HL-60 (cell line): Measurements from ENCODE around the gene DIAPH2.

Experiments used
- DNase-seq, 2 experiments: peaks; one replicate each; pipeline ENCODE4 v3.0.0-alpha.2; 2010 to 2020; ENCODE audit warnings: low read depth in 1 of 2, low spot score in 1 of 2
- H3K27ac ChIP-seq: fragments of 250-450 bp; sonication (Bioruptor Pico); replicated peaks from 2 replicates; pipeline ENCODE4 v1.5.1; 2020; ENCODE audit warnings: mild to moderate bottlenecking, moderate library complexity
- H3K27me3 ChIP-seq: fragments of 250-450 bp; sonication (Bioruptor Pico); 2 replicates; pipeline ENCODE4 v1.5.1; 2021; ENCODE audit warnings: mild to moderate bottlenecking, moderate library complexity; ENCODE audit not compliant: insufficient read depth, poor library complexity, severe bottlenecking
- H3K4me3 ChIP-seq: replicated peaks from 2 replicates; pipeline ENCODE4 v1.5.1; 2011; ENCODE audit warnings: mild to moderate bottlenecking, control low read depth, low read length; ENCODE audit not compliant: insufficient read depth
- GABPA ChIP-seq: IDR thresholded peaks from 2 replicates; pipeline ENCODE4 v1.6.1; 2012; ENCODE audit warnings: low read depth
- POLR2AphosphoS5 ChIP-seq: IDR thresholded peaks from 2 replicates; pipeline ENCODE4 v1.6.1; 2012; ENCODE audit warnings: low read depth
- SPI1 ChIP-seq: IDR thresholded peaks from 2 replicates; pipeline ENCODE4 v1.6.1; 2012; ENCODE audit warnings: low read depth, mild to moderate bottlenecking, borderline replicate concordance
- TF ChIP-seq, protein P1 (sequence below): IDR thresholded peaks from one replicate; pipeline ENCODE4 v1.5.1; 2011; ENCODE audit warnings: low read length, control low read depth, inconsistent platforms; ENCODE audit not compliant: insufficient read depth
- TF ChIP-seq, protein P2 (sequence below): IDR thresholded peaks from 2 replicates; pipeline ENCODE4 v1.6.1; 2012; ENCODE audit warnings: low read depth; ENCODE audit not compliant: insufficient replicate concordance

DIAPH2 gene

DNA sequence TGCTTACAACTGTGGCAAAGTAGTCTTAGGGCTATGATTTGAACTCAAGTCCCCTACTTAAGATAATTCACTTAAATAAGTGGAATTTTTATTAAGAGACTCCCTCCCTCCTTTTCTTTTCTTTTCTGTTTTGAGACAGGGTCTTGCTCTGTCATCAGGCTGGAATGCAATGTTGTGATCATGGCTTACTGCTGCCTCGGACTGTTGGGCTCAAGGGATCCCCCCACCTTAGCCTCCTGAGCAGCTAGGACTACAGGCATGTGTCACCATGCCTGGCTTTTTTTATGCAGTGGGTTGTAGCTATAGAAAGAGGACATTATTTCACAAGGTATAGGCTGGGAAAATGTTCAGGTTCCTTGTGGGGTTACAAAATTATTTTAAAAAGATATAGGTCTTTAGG, 19.2 kb downstream of the DIAPH2 start:
- no peak for DNase-seq
- Histone ChIP-seq H3K4me3 (no peak overlapping the region), H3K27me3 (no peaks in the 10 kb centered on the region), H3K27ac (no peak overlapping the region)
- no peak for TF ChIP-seq GABPA

DNA sequence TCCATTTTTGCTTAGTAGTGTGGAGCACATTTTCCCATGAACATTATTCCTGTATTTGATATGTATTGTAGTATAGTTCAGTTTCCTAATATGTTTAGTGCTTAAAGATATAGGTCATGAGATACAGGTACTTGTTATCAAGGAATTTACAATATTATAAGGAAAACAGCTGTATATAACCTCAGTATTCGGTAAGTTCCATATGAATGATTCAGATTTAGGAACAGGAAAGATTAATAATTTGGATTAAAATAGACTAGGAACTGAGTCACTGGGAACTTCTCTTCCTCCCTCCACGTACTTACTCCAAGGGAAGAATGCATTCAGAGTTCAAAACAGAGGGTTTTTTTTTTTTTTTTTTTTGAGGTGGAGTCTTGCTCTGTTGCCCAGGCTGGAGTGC, 20.0 kb downstream of the DIAPH2 start:
- Histone ChIP-seq H3K27ac (no peak overlapping the region), H3K27me3 (no peaks in the 10 kb centered on the region), H3K4me3 (no peak overlapping the region)
- TF ChIP-seq GABPA (no peak), POLR2AphosphoS5 (no peak), SPI1 (no peak)
- TF ChIP-seq, protein P1, sequence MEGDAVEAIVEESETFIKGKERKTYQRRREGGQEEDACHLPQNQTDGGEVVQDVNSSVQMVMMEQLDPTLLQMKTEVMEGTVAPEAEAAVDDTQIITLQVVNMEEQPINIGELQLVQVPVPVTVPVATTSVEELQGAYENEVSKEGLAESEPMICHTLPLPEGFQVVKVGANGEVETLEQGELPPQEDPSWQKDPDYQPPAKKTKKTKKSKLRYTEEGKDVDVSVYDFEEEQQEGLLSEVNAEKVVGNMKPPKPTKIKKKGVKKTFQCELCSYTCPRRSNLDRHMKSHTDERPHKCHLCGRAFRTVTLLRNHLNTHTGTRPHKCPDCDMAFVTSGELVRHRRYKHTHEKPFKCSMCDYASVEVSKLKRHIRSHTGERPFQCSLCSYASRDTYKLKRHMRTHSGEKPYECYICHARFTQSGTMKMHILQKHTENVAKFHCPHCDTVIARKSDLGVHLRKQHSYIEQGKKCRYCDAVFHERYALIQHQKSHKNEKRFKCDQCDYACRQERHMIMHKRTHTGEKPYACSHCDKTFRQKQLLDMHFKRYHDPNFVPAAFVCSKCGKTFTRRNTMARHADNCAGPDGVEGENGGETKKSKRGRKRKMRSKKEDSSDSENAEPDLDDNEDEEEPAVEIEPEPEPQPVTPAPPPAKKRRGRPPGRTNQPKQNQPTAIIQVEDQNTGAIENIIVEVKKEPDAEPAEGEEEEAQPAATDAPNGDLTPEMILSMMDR, result no peak
- TF ChIP-seq, protein P2, sequence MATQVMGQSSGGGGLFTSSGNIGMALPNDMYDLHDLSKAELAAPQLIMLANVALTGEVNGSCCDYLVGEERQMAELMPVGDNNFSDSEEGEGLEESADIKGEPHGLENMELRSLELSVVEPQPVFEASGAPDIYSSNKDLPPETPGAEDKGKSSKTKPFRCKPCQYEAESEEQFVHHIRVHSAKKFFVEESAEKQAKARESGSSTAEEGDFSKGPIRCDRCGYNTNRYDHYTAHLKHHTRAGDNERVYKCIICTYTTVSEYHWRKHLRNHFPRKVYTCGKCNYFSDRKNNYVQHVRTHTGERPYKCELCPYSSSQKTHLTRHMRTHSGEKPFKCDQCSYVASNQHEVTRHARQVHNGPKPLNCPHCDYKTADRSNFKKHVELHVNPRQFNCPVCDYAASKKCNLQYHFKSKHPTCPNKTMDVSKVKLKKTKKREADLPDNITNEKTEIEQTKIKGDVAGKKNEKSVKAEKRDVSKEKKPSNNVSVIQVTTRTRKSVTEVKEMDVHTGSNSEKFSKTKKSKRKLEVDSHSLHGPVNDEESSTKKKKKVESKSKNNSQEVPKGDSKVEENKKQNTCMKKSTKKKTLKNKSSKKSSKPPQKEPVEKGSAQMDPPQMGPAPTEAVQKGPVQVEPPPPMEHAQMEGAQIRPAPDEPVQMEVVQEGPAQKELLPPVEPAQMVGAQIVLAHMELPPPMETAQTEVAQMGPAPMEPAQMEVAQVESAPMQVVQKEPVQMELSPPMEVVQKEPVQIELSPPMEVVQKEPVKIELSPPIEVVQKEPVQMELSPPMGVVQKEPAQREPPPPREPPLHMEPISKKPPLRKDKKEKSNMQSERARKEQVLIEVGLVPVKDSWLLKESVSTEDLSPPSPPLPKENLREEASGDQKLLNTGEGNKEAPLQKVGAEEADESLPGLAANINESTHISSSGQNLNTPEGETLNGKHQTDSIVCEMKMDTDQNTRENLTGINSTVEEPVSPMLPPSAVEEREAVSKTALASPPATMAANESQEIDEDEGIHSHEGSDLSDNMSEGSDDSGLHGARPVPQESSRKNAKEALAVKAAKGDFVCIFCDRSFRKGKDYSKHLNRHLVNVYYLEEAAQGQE, result no peak
- DNase-seq, result no peak

DNA sequence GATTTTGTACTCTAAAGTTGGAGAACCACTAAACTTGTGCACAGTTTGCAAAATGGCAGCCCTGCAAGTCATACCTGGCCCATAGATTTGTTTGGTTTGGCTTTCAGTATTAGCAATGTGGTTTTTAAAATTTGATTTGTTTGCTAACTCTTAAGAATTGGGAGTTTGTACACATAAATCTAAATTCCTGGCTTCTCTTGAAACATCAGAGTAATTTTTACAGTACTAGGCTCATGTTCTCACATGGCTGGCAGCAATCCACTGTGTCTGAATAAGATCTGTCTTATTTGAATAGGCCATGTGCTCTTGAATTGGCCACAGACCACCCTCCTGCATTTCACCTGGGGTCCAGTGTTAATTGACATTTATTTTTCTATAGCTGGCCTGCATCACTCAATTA, 21.3 kb downstream of the DIAPH2 start:
- no peak overlapping the region for H3K4me3 ChIP-seq
- no peak for DNase-seq
- TF ChIP-seq, protein P2, result no peak
- no peaks in the 10 kb centered on the region for H3K27me3 ChIP-seq
- no peak overlapping the region for H3K27ac ChIP-seq

DNA sequence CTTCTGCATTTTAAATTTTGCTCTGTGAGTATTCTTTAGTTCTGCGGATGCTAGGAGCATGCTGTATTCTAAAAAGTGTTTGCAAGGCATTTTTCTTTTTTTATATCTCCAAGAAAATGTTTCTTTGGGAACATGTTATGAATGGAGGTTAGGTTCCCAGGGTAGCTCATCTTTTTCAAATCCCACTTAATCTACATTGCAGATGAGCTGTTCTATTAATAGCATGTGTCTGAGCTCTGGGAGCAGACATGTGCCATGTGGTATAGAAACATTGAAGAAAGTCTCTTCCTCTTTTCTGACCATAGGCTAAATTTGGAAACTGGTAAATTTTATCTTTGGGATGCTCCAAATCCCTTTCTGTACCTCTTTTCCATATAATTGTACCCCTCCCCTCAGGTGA, 23.2 kb downstream of the DIAPH2 start:
- no peaks in the 10 kb centered on the region for H3K27me3 ChIP-seq
- DNase-seq, result peak in 1 of 2 experiments; percentile 10
- H3K27ac ChIP-seq, result no peak overlapping the region
- no peak overlapping the region for H3K4me3 ChIP-seq
- TF ChIP-seq SPI1 (peak; percentile 73), GABPA (no peak), POLR2AphosphoS5 (no peak)
- TF ChIP-seq, protein P2, result no peak
- TF ChIP-seq, protein P1, result no peak
